Coronary artery (tissue), 2 donors: ENCODE measurements around the gene NUP188.

Experiments
- DNase-seq: peaks from one replicate; pipeline ENCODE4 v3.0.0-alpha.2; 2017; ENCODE audit warnings: low spot score
- H3K27ac ChIP-seq, 2 donors: fragments of 200-600 bp; sonication (generic); one replicate each; pipeline ENCODE4 v1.5.1; 2016 to 2019
- H3K4me3 ChIP-seq: fragments of 200-600 bp; sonication (generic); 2 replicates; pipeline ENCODE4 v1.5.1; 2016; ENCODE audit warnings: mild to moderate bottlenecking, moderate library complexity
- CTCF ChIP-seq: fragments of 200-600 bp; sonication (generic); IDR thresholded peaks from one replicate; pipeline ENCODE4 v1.5.1; 2019; ENCODE audit warnings: antibody characterized with exemption

Gene NUP188

GRCh38 chr9:129022037-129022436, 74.5 kb downstream of the NUP188 start:
- no peak for DNase-seq
- no peak for TF ChIP-seq CTCF
- H3K4me3 ChIP-seq, result no peak overlapping the region
- peak overlapping the region in 1 of 2 donors; percentile 41 for H3K27ac ChIP-seq

GRCh38 chr9:129023036-129023907, 75.8 kb downstream of the NUP188 start:
- DNase-seq, result peak; percentile 74
- Histone ChIP-seq H3K27ac (peak overlapping the region in 1 of 2 donors; percentile 37), H3K4me3 (no peak overlapping the region)
- TF ChIP-seq CTCF, result no peak

- TF ChIP-seq CTCF, result no peak
- Histone ChIP-seq H3K27ac (peak overlapping the region in 1 of 2 donors; percentile 37), H3K4me3 (no peak overlapping the region)
- no peak for DNase-seq
These were observed 76.4 kb downstream of the NUP188 start for GRCh38 chr9:129023908-129024233.

GRCh38 chr9:129026442-129027223, 79.1 kb downstream of the NUP188 start:
- no peak for TF ChIP-seq CTCF
- DNase-seq, result peak; percentile 72
- Histone ChIP-seq H3K4me3 (peak overlapping the region; percentile 100), H3K27ac (peak overlapping the region; percentile 26 to 91)

GRCh38 chr9:129027224-129027684, 79.8 kb downstream of the NUP188 start:
- peak overlapping the region; percentile 100 for H3K4me3 ChIP-seq
- no peak for DNase-seq
- no peak for TF ChIP-seq CTCF
- peak overlapping the region; percentile 70 to 91 for H3K27ac ChIP-seq

GRCh38 chr9:129027685-129028191, 80.2 kb downstream of the NUP188 start:
- Histone ChIP-seq H3K4me3 (peak overlapping the region; percentile 100), H3K27ac (peak overlapping the region; percentile 70 to 91)
- peak; percentile 85 for DNase-seq
- no peak for TF ChIP-seq CTCF
